ENCODE data around the gene CABP2. TPM values are rescaled to one million over a fixed set of nuclear protein-coding genes. Genes with fewer than 3 reads are reported as not detected.
"Not testable (repeated sequence)": the region's sequence is repeated elsewhere in the genome, so short reads cannot be mapped to it uniquely, and the experiment has no call there.

CABP2 gene
- total and polyA plus RNA-seq, 4 donors: not detected

DNA sequence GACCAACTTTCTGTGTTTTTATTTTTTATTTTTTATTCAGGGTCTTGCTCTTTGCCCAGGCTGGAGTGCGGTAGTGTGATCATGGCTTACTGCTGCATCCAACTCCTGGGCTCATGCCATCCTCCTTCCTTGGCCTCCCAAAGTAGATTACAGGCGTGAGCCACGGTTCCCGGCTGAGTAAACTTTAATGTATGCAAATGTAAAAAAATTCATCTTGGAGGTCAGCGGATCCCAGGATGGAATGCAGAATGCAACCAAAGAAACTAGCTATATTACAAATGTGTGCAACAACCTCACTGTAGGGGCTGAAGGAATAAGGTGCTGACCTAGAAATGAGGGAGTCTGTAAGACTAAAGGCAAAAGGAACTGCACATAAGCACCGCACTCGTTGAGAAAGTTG lies 9.1 kb downstream of the CABP2 start:
- Histone ChIP-seq H3K4me1 (ENCODE audit: control insufficient read depth in 4 of 4, insufficient read depth in 4 of 4, low read length in 3 of 4) (no peaks in the 10 kb centered on the region), H3K9ac (ENCODE audit: low read depth in 1 of 2, low read length in 2 of 2) (no peak overlapping the region), H3K9me3 (ENCODE audit: control insufficient read depth in 4 of 4, low read length in 3 of 4) (no peaks in the 10 kb centered on the region), H3K4me3 (ENCODE audit: low read depth in 1 of 3, low read length in 3 of 3) (no peak overlapping the region), H3K27ac (ENCODE audit: low read depth in 1 of 2, low read length in 2 of 2) (no peak overlapping the region), H3K36me3 (ENCODE audit: control insufficient read depth in 4 of 4, insufficient read depth in 3 of 4, low read depth in 1 of 4, low read length in 3 of 4) (no peaks in the 10 kb centered on the region), H3K27me3 (ENCODE audit: control insufficient read depth in 4 of 4, insufficient read depth in 4 of 4, low read length in 3 of 4) (no peaks in the 10 kb centered on the region)
- no peak for DNase-seq (ENCODE audit: low spot score)
- TF ChIP-seq RAD21 (IDR thresholded peaks at IDR 0.05) (no peak), FOXA1 (IDR thresholded peaks at IDR 0.05) (no peak), CTCF (IDR thresholded peaks at IDR 0.05; ENCODE audit: low read depth, low read length, missing input control) (no peak), HNF4A (conservative IDR thresholded peaks at IDR 0.05) (no peak), GABPA (IDR thresholded peaks at IDR 0.05 in 1 of 2, conservative IDR thresholded peaks at IDR 0.05 in 1 of 2) (no peak), JUND (IDR thresholded peaks at IDR 0.05) (no peak), HNF4G (IDR thresholded peaks at IDR 0.05) (no peak), RXRA (IDR thresholded peaks at IDR 0.05) (no peak), SP1 (IDR thresholded peaks at IDR 0.05) (no peak), NR2F2 (IDR thresholded peaks at IDR 0.05) (no peak), YY1 (IDR thresholded peaks at IDR 0.05) (no peak), EGR1 (IDR thresholded peaks at IDR 0.05; ENCODE audit: low read depth in 2 of 2) (no peak), FOXA2 (IDR thresholded peaks at IDR 0.05) (no peak), TAF1 (conservative IDR thresholded peaks at IDR 0.05) (no peak)
- TF ChIP-seq, protein P1, sequence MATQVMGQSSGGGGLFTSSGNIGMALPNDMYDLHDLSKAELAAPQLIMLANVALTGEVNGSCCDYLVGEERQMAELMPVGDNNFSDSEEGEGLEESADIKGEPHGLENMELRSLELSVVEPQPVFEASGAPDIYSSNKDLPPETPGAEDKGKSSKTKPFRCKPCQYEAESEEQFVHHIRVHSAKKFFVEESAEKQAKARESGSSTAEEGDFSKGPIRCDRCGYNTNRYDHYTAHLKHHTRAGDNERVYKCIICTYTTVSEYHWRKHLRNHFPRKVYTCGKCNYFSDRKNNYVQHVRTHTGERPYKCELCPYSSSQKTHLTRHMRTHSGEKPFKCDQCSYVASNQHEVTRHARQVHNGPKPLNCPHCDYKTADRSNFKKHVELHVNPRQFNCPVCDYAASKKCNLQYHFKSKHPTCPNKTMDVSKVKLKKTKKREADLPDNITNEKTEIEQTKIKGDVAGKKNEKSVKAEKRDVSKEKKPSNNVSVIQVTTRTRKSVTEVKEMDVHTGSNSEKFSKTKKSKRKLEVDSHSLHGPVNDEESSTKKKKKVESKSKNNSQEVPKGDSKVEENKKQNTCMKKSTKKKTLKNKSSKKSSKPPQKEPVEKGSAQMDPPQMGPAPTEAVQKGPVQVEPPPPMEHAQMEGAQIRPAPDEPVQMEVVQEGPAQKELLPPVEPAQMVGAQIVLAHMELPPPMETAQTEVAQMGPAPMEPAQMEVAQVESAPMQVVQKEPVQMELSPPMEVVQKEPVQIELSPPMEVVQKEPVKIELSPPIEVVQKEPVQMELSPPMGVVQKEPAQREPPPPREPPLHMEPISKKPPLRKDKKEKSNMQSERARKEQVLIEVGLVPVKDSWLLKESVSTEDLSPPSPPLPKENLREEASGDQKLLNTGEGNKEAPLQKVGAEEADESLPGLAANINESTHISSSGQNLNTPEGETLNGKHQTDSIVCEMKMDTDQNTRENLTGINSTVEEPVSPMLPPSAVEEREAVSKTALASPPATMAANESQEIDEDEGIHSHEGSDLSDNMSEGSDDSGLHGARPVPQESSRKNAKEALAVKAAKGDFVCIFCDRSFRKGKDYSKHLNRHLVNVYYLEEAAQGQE (IDR thresholded peaks at IDR 0.05): no peak
- TF ChIP-seq, protein P2, sequence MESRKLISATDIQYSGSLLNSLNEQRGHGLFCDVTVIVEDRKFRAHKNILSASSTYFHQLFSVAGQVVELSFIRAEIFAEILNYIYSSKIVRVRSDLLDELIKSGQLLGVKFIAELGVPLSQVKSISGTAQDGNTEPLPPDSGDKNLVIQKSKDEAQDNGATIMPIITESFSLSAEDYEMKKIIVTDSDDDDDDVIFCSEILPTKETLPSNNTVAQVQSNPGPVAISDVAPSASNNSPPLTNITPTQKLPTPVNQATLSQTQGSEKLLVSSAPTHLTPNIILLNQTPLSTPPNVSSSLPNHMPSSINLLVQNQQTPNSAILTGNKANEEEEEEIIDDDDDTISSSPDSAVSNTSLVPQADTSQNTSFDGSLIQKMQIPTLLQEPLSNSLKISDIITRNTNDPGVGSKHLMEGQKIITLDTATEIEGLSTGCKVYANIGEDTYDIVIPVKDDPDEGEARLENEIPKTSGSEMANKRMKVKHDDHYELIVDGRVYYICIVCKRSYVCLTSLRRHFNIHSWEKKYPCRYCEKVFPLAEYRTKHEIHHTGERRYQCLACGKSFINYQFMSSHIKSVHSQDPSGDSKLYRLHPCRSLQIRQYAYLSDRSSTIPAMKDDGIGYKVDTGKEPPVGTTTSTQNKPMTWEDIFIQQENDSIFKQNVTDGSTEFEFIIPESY (IDR thresholded peaks at IDR 0.05): no peak
- TF ChIP-seq, protein P3, sequence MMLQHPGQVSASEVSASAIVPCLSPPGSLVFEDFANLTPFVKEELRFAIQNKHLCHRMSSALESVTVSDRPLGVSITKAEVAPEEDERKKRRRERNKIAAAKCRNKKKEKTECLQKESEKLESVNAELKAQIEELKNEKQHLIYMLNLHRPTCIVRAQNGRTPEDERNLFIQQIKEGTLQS (IDR thresholded peaks at IDR 0.05): no peak
- TF ChIP-seq, protein P4, sequence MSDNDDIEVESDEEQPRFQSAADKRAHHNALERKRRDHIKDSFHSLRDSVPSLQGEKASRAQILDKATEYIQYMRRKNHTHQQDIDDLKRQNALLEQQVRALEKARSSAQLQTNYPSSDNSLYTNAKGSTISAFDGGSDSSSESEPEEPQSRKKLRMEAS (IDR thresholded peaks at IDR 0.05): no peak
- WGBS: 83% methylated on average over 7 of the region's 7 CpGs

- peaks cover 0 to 19% (median 13%) of the 10 kb centered on the region in 4 donors for H3K4me1 ChIP-seq (ENCODE audit: control insufficient read depth in 4 of 4, insufficient read depth in 4 of 4, low read length in 3 of 4)
- not testable (repeated sequence) for H3K27ac ChIP-seq (ENCODE audit: low read depth in 1 of 2, low read length in 2 of 2); H3K4me3 ChIP-seq (ENCODE audit: low read depth in 1 of 3, low read length in 3 of 3); H3K27me3 ChIP-seq (ENCODE audit: control insufficient read depth in 4 of 4, insufficient read depth in 4 of 4, low read length in 3 of 4); DNase-seq (ENCODE audit: low spot score); H3K36me3 ChIP-seq (ENCODE audit: control insufficient read depth in 4 of 4, insufficient read depth in 3 of 4, low read depth in 1 of 4, low read length in 3 of 4); H3K9me3 ChIP-seq (ENCODE audit: control insufficient read depth in 4 of 4, low read length in 3 of 4); H3K9ac ChIP-seq (ENCODE audit: low read depth in 1 of 2, low read length in 2 of 2)
- 93% methylated on average over 4 of the region's 4 CpGs for WGBS
These were observed 11.7 kb downstream of the CABP2 start for GRCh38 chr11:67511558-67511957.
